ENCODE results near the gene G6PD. TPM values are rescaled to one million over a fixed set of nuclear protein-coding genes. Genes with fewer than 3 reads are reported as not detected.
A peak's percentile ranks its signal among the peaks of the same experiment; 100 is the strongest.

The G6PD gene
- total and polyA plus RNA-seq, 9 donors, result 18.0 to 115 (median 50.9) TPM

- TF ChIP-seq POLR2A (IDR thresholded peaks at IDR 0.05), result no peak
- no peak for TF ChIP-seq CTCF (IDR thresholded peaks at IDR 0.05)
- TF ChIP-seq EP300 (IDR thresholded peaks at IDR 0.05), result no peak
- intact Hi-C loops (cut with DNase I), result no loop called here
- Histone ChIP-seq H3K4me3 (peak overlapping the region; percentile 24), H3K4me1 (ENCODE audit: insufficient read depth) (peaks cover 4% of the 10 kb centered on the region), H3K9me3 (no peaks in the 10 kb centered on the region), H3K27me3 (no peaks in the 10 kb centered on the region), H3K27ac (peak overlapping the region; percentile 91 to 99), H3K36me3 (no peaks in the 10 kb centered on the region)
- 30 to 42% (median 39%) methylated on average over 19 of the region's 19 CpGs for WGBS, 3 donors
- peak in 4 of 5 donors; percentile 62 to 84 (median 74) for DNase-seq
These were observed 30.0 kb downstream of the G6PD start for GRCh38 chrX:154516656-154517100.

- TF ChIP-seq CTCF (IDR thresholded peaks at IDR 0.05), result no peak
- TF ChIP-seq EP300 (IDR thresholded peaks at IDR 0.05), result no peak
- peak; percentile 95 for TF ChIP-seq POLR2A (IDR thresholded peaks at IDR 0.05)
- H3K36me3 ChIP-seq, result no peaks in the 10 kb centered on the region
- H3K9me3 ChIP-seq, result no peaks in the 10 kb centered on the region
- WGBS, 3 donors, result 32 to 45% (median 38%) methylated on average over 42 to 59 of the region's 59 CpGs
- H3K4me1 ChIP-seq (ENCODE audit: insufficient read depth), result peaks cover 4% of the 10 kb centered on the region
- peak within 1 kb of the TSS; percentile 53 for H3K4me3 ChIP-seq
- H3K27me3 ChIP-seq, result no peaks in the 10 kb centered on the region
- DNase-seq, result peak; percentile 93 to 95 (median 95)
- intact Hi-C loops (cut with DNase I), result no loop called here
- H3K27ac ChIP-seq, result peak within 1 kb of the TSS; percentile 91 to 99
These were observed 30.5 kb downstream of the G6PD start, which contains the start of gene FAM3A for GRCh38 chrX:154515966-154516655. Gene FAM3A, minus strand, starts transcription at chrX:154516232. Its CDS starts 460 bp downstream, at chrX:154515772.

- peak in 3 of 5 donors; percentile 56 to 72 (median 64) for DNase-seq
- Histone ChIP-seq H3K4me1 (ENCODE audit: insufficient read depth) (peaks cover 4% of the 10 kb centered on the region), H3K9me3 (no peaks in the 10 kb centered on the region), H3K36me3 (no peaks in the 10 kb centered on the region), H3K4me3 (peak overlapping the region; percentile 53), H3K27ac (peak overlapping the region; percentile 64 to 99), H3K27me3 (no peaks in the 10 kb centered on the region)
- WGBS, 3 donors, result 38 to 56% (median 49%) methylated on average over 27 to 34 of the region's 34 CpGs
- intact Hi-C loops (cut with DNase I), result no loop called here
- TF ChIP-seq EP300 (IDR thresholded peaks at IDR 0.05), result no peak
- no peak for TF ChIP-seq POLR2A (IDR thresholded peaks at IDR 0.05)
- no peak for TF ChIP-seq CTCF (IDR thresholded peaks at IDR 0.05)
These were observed 31.3 kb downstream of the G6PD start for GRCh38 chrX:154515090-154515965.

GRCh38 chrX:154513716-154514115, 32.9 kb downstream of the G6PD start:
- Histone ChIP-seq H3K4me3 (no peak overlapping the region), H3K9me3 (no peaks in the 10 kb centered on the region), H3K27ac (no peak overlapping the region), H3K36me3 (no peaks in the 10 kb centered on the region), H3K4me1 (ENCODE audit: insufficient read depth) (peaks cover 4% of the 10 kb centered on the region), H3K27me3 (no peaks in the 10 kb centered on the region)
- DNase-seq, result no peak
- TF ChIP-seq POLR2A (IDR thresholded peaks at IDR 0.05) (no peak), CTCF (IDR thresholded peaks at IDR 0.05) (no peak)
- intact Hi-C loops (cut with DNase I), result no loop called here
- 75 to 89% (median 81%) methylated on average over 2 of the region's 2 CpGs for WGBS, 3 donors
